Thymus (tissue), 11 donors: ENCODE results near the gene SPATA2. TPM values are rescaled to one million over a fixed set of nuclear protein-coding genes. Genes with fewer than 3 reads are reported as not detected.

Experiments
- DNase-seq, 9 donors: peaks; one replicate each; pipeline ENCODE4 v3.0.0-alpha.2; 2013; ENCODE audit warnings: low spot score in 9 of 9, low read depth in 6 of 9, missing footprints in 1 of 9
- H3K27ac ChIP-seq, 2 donors: one replicate each; pipeline ENCODE4 v1.5.1; 2013; ENCODE audit warnings: control low read depth in 1 of 2, low read depth in 1 of 2, low read length in 1 of 2, mild to moderate bottlenecking in 1 of 2, moderate library complexity in 1 of 2
- H3K27me3 ChIP-seq, 2 donors: one replicate each; pipeline ENCODE4 v1.5.1; 2013; ENCODE audit warnings: low read length in 1 of 2; ENCODE audit not compliant: control insufficient read depth in 2 of 2, insufficient read depth in 1 of 2
- H3K36me3 ChIP-seq, 2 donors: one replicate each; pipeline ENCODE4 v1.5.1; 2013; ENCODE audit warnings: low read length in 1 of 2, mild to moderate bottlenecking in 1 of 2, moderate library complexity in 1 of 2; ENCODE audit not compliant: control insufficient read depth in 2 of 2, insufficient read depth in 2 of 2
- H3K4me1 ChIP-seq, 2 donors: one replicate each; pipeline ENCODE4 v1.5.1; 2013; ENCODE audit warnings: low read length in 2 of 2; ENCODE audit not compliant: control insufficient read depth in 2 of 2, insufficient read depth in 2 of 2
- H3K4me3 ChIP-seq, 2 donors: one replicate each; pipeline ENCODE4 v1.5.1; 2013; ENCODE audit warnings: low read length in 2 of 2, control low read depth in 1 of 2, mild to moderate bottlenecking in 1 of 2
- H3K9me3 ChIP-seq, 2 donors: one replicate each; pipeline ENCODE4 v1.5.1; 2013; ENCODE audit warnings: low read length in 1 of 2, mild to moderate bottlenecking in 1 of 2; ENCODE audit not compliant: control insufficient read depth in 2 of 2, insufficient read depth in 1 of 2
- WGBS: extraction: QIAGEN DNeasy Blood & Tissue Kit; methylation state at CpG from one replicate; pipeline ENCODE4 v1.1.7; 2013; 5-methylcytosine and 5-hydroxymethylcytosine counted together
- polyA plus RNA-seq: library from polyadenylated mRNA; stranded (reverse); fragments of 200-250 nt; gene quantifications from one replicate; pipeline ENCODE4 v1.2.3, GENCODE V29; 2013
- total RNA-seq: library from RNA; stranded (reverse); fragments of 120-200 nt; gene quantifications from one replicate; pipeline ENCODE4 v1.2.4, GENCODE V29; 2013
- donor health status: healthy.

SPATA2 gene
- total and polyA plus RNA-seq, 2 donors, result 1.7 to 3.3 TPM

GRCh38 chr20:49937027-49937929, 21.9 kb upstream of the SPATA2 start:
- DNase-seq, result peak in 1 of 9 donors; percentile 46
- peaks cover 16 to 27% of the 10 kb centered on the region in 2 donors for H3K4me1 ChIP-seq
- H3K27ac ChIP-seq, result peak overlapping the region; percentile 75 to 86

GRCh38 chr20:49936153-49937026, 21.1 kb upstream of the SPATA2 start, which contains the start of gene RNF114:
TSS of gene RNF114 (plus strand) at chr20:49936397. CDS start at chr20:49936413, 16 bp downstream.
- H3K27ac ChIP-seq, result peak within 1 kb of the TSS; percentile 75 to 86
- peak within 1 kb of the TSS; percentile 98 to 99 for H3K4me3 ChIP-seq
- H3K36me3 ChIP-seq, result peaks cover 7 to 10% of the 10 kb centered on the region in 2 donors
- peaks cover 16 to 27% of the 10 kb centered on the region in 2 donors for H3K4me1 ChIP-seq
- WGBS, result under 1% methylated on average over 79 of the region's 79 CpGs
- peak; percentile 74 to 95 (median 86) for DNase-seq
- no peaks in the 10 kb centered on the region for H3K27me3 ChIP-seq
- no peaks in the 10 kb centered on the region for H3K9me3 ChIP-seq

More at GRCh38 chr20:49937027-49937929, 21.9 kb upstream of the SPATA2 start:
- 12% methylated on average over 12 of the region's 12 CpGs for WGBS
- H3K4me3 ChIP-seq, result peak overlapping the region; percentile 98 to 99
- H3K36me3 ChIP-seq, result peaks cover 13 to 18% of the 10 kb centered on the region in 2 donors
- H3K9me3 ChIP-seq, result no peaks in the 10 kb centered on the region
- H3K27me3 ChIP-seq, result no peaks in the 10 kb centered on the region

GRCh38 chr20:49935746-49936152, 20.4 kb upstream of the SPATA2 start:
- H3K27me3 ChIP-seq, result no peaks in the 10 kb centered on the region
- peak overlapping the region in 1 of 2 donors; percentile 40 for H3K27ac ChIP-seq
- H3K9me3 ChIP-seq, result no peaks in the 10 kb centered on the region
- no peak for DNase-seq
- peaks cover 16 to 27% of the 10 kb centered on the region in 2 donors for H3K4me1 ChIP-seq
- peak overlapping the region; percentile 98 to 99 for H3K4me3 ChIP-seq
- WGBS, result 59% methylated on average over 21 of the region's 21 CpGs
- peaks cover 3 to 5% of the 10 kb centered on the region in 2 donors for H3K36me3 ChIP-seq

GRCh38 chr20:49929142-49929494, 13.8 kb upstream of the SPATA2 start:
- H3K9me3 ChIP-seq, result no peaks in the 10 kb centered on the region
- no peaks in the 10 kb centered on the region for H3K36me3 ChIP-seq
- 55% methylated on average over 4 of the region's 4 CpGs for WGBS
- H3K4me3 ChIP-seq, result no peak overlapping the region
- no peaks in the 10 kb centered on the region for H3K4me1 ChIP-seq
- no peak for DNase-seq
- no peak overlapping the region for H3K27ac ChIP-seq
- H3K27me3 ChIP-seq, result no peaks in the 10 kb centered on the region

GRCh38 chr20:49928411-49929141, 13.2 kb upstream of the SPATA2 start:
- Histone ChIP-seq H3K4me1 (no peaks in the 10 kb centered on the region), H3K36me3 (no peaks in the 10 kb centered on the region), H3K4me3 (no peak overlapping the region), H3K9me3 (no peaks in the 10 kb centered on the region), H3K27ac (no peak overlapping the region), H3K27me3 (no peaks in the 10 kb centered on the region)
- DNase-seq, result peak; percentile 43 to 89 (median 74)
- WGBS, result 20% methylated on average over 15 of the region's 15 CpGs

- no peaks in the 10 kb centered on the region for H3K9me3 ChIP-seq
- no peak for DNase-seq
- no peaks in the 10 kb centered on the region for H3K4me1 ChIP-seq
- H3K4me3 ChIP-seq, result no peak overlapping the region
- no peak overlapping the region for H3K27ac ChIP-seq
- no peaks in the 10 kb centered on the region for H3K27me3 ChIP-seq
- 89% methylated on average over 2 of the region's 2 CpGs for WGBS
- no peaks in the 10 kb centered on the region for H3K36me3 ChIP-seq
Observed at GRCh38 chr20:49925901-49926454, 10.6 kb upstream of the SPATA2 start.

- H3K4me3 ChIP-seq, result no peak overlapping the region
- WGBS, result 96% methylated on average over 4 of the region's 4 CpGs
Observed at GRCh38 chr20:49924247-49924646, 8.9 kb upstream of the SPATA2 start.

GRCh38 chr20:49919461-49919860, 4.1 kb upstream of the SPATA2 start:
- Histone ChIP-seq H3K27ac (no peak overlapping the region), H3K4me3 (no peak overlapping the region), H3K27me3 (no peaks in the 10 kb centered on the region), H3K9me3 (no peaks in the 10 kb centered on the region), H3K36me3 (no peaks in the 10 kb centered on the region), H3K4me1 (peaks cover 4 to 10% of the 10 kb centered on the region in 2 donors)
- 93% methylated on average over 2 of the region's 2 CpGs for WGBS
- DNase-seq, result no peak

More at GRCh38 chr20:49924247-49924646, 8.9 kb upstream of the SPATA2 start:
- Histone ChIP-seq H3K4me1 (no peaks in the 10 kb centered on the region), H3K27ac (no peak overlapping the region), H3K9me3 (no peaks in the 10 kb centered on the region), H3K36me3 (no peaks in the 10 kb centered on the region), H3K27me3 (no peaks in the 10 kb centered on the region)
- DNase-seq, result no peak
